Kidney epithelial cell (primary cell): ENCODE data around the gene CTNS. TPM values are rescaled to one million over a fixed set of nuclear protein-coding genes. Genes with fewer than 3 reads are reported as not detected.

Experiments used
- DNase-seq: peaks from one replicate; pipeline ENCODE4 v3.0.0-alpha.2; 2010; ENCODE audit warnings: low read depth
- H3K27me3 ChIP-seq: 2 replicates; pipeline ENCODE4 v1.6.0; 2011; ENCODE audit warnings: low read length; ENCODE audit not compliant: control insufficient read depth, insufficient read depth
- H3K36me3 ChIP-seq: 2 replicates; pipeline ENCODE4 v1.5.1; 2011; ENCODE audit warnings: low read length; ENCODE audit not compliant: control insufficient read depth, insufficient read depth
- H3K4me3 ChIP-seq: 2 replicates; pipeline ENCODE4 v1.5.1; 2011; ENCODE audit warnings: low read depth, mild to moderate bottlenecking, control low read depth, low read length
- total RNA-seq: library from RNA; depleted of rRNA; stranded (reverse); fragments of >200 nt; gene quantifications from 2 replicates; pipeline ENCODE4 v1.2.3, GENCODE V29; 2015
- TF ChIP-seq, protein P1 (sequence below): IDR thresholded peaks from 2 replicates; pipeline ENCODE4 v1.5.1; 2011; ENCODE audit warnings: mild to moderate bottlenecking, moderate library complexity, low read length, control low read depth, inconsistent platforms; ENCODE audit not compliant: insufficient read depth, poor library complexity, severe bottlenecking

The CTNS gene
- total RNA-seq, 1 donor from 2014 or later = 55.4 TPM

DNA sequence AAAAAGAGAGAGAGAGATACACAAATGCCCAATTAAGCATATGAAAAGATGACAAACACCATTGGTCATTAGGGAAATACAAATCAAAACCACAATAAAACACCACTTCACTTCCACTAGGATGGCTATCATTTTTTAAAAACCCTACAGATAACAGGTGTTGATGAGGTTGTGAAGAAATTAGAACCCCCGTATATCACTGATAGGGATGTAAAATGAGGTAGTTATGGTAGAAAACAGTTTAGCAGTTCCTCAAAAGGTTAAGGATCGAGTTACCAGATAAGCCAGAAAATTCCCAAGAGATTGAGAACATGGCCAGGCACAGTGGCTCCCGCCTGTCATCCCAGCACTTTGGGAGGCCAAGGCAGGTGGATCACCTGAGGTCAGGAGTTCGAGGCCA lies 56.6 kb downstream of the CTNS start:
- no peak overlapping the region for H3K4me3 ChIP-seq
- no peak for DNase-seq
- peaks cover 3% of the 10 kb centered on the region for H3K27me3 ChIP-seq
- TF ChIP-seq, protein P1, sequence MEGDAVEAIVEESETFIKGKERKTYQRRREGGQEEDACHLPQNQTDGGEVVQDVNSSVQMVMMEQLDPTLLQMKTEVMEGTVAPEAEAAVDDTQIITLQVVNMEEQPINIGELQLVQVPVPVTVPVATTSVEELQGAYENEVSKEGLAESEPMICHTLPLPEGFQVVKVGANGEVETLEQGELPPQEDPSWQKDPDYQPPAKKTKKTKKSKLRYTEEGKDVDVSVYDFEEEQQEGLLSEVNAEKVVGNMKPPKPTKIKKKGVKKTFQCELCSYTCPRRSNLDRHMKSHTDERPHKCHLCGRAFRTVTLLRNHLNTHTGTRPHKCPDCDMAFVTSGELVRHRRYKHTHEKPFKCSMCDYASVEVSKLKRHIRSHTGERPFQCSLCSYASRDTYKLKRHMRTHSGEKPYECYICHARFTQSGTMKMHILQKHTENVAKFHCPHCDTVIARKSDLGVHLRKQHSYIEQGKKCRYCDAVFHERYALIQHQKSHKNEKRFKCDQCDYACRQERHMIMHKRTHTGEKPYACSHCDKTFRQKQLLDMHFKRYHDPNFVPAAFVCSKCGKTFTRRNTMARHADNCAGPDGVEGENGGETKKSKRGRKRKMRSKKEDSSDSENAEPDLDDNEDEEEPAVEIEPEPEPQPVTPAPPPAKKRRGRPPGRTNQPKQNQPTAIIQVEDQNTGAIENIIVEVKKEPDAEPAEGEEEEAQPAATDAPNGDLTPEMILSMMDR = no peak
- no peaks in the 10 kb centered on the region for H3K36me3 ChIP-seq

DNA sequence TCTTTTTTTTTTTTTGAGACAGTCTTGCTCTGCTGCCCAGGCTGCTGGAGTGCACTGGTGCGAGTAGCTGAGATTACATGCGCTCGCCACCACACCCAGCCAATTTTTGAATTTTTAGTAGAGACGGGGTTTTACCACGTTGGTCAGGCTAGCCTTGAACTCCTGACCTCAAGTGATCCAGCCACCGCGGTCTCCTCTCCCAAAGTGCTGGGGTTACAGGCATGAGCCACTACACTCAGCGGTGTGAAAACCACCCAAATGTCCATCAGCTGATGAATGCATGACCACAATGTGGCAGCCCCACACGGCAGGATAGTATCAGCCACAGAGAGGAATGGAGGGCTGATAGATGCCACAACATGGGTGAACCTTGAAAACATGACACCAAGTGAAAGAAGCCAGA lies 57.3 kb downstream of the CTNS start:
- Histone ChIP-seq H3K4me3 (no peak overlapping the region), H3K27me3 (peaks cover 3% of the 10 kb centered on the region), H3K36me3 (no peaks in the 10 kb centered on the region)
- TF ChIP-seq, protein P1 = no peak
- DNase-seq = no peak

- H3K27me3 ChIP-seq = peaks cover 3% of the 10 kb centered on the region
Measured at GRCh38 chr17:3695129-3695722, 58.7 kb downstream of the CTNS start.

DNA sequence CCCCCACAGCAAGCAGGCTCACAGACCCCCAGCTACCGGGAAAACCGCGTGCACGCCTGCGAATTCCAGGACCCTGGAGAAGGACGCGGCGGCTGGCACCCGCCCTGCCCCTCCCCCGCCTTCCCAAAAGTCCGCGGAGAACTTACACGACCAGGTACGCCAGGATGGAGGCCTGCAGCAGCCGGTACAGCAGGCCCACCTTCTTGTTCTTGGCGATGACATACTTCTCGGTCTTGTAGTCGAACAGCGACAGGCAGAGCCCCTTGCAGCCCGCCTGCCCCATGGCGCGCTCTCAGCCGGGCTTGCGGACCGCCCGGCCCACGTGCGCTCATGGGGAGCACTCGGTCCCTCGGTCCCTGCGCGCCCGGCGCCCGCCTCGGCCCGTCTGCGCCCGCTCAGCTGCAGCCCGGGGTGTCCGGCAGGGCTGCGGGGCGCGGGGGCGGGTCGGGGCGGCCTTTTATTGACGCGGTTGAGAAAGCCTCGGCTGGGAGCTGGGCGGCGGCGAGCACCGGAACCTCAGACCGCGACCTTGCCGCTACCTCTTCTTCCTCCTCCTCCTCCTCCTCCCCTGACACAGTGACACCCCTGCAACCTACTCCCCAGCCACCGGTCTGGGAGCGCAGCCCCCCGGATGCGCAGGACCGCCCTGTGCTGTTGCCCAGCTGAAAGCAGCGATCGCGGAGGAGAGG lies 59.3 kb downstream of the CTNS start, which contains the start of gene P2RX5:
TSS of gene P2RX5 (minus strand) at position 433 of the 689 bp plus-strand sequence. CDS start at position 283, 150 bp downstream.
- DNase-seq = no peak
- peaks cover 3% of the 10 kb centered on the region for H3K27me3 ChIP-seq
- peak within 1 kb of the TSS; percentile 30 for H3K4me3 ChIP-seq
- TF ChIP-seq, protein P1 = no peak
- no peaks in the 10 kb centered on the region for H3K36me3 ChIP-seq

More at GRCh38 chr17:3695129-3695722, 58.7 kb downstream of the CTNS start:
- no peak for DNase-seq
- no peaks in the 10 kb centered on the region for H3K36me3 ChIP-seq
- TF ChIP-seq, protein P1 = no peak
- H3K4me3 ChIP-seq = peak overlapping the region; percentile 30

GRCh38 chr17:3697103-3697476 lies 60.5 kb downstream of the CTNS start:
- TF ChIP-seq, protein P1 = no peak
- no peak overlapping the region for H3K4me3 ChIP-seq
- H3K36me3 ChIP-seq = no peaks in the 10 kb centered on the region
- peaks cover 3% of the 10 kb centered on the region for H3K27me3 ChIP-seq
- DNase-seq = no peak

- peaks cover 3% of the 10 kb centered on the region for H3K27me3 ChIP-seq
- DNase-seq = no peak
- TF ChIP-seq, protein P1 = no peak
- H3K4me3 ChIP-seq = no peak overlapping the region
- H3K36me3 ChIP-seq = no peaks in the 10 kb centered on the region
Measured at GRCh38 chr17:3698139-3698538, 61.6 kb downstream of the CTNS start.
